HG02885 (cell line): ENCODE measurements around the gene POC1B.

ENCODE experiments used
- ATAC-seq: cut with Tn5 transposase; IDR thresholded peaks from one replicate; pipeline ENCODE4 v1.9.1; 2021; ENCODE audit warnings: mild to moderate bottlenecking; ENCODE audit not compliant: unreplicated experiment, poor library complexity

The POC1B gene

DNA sequence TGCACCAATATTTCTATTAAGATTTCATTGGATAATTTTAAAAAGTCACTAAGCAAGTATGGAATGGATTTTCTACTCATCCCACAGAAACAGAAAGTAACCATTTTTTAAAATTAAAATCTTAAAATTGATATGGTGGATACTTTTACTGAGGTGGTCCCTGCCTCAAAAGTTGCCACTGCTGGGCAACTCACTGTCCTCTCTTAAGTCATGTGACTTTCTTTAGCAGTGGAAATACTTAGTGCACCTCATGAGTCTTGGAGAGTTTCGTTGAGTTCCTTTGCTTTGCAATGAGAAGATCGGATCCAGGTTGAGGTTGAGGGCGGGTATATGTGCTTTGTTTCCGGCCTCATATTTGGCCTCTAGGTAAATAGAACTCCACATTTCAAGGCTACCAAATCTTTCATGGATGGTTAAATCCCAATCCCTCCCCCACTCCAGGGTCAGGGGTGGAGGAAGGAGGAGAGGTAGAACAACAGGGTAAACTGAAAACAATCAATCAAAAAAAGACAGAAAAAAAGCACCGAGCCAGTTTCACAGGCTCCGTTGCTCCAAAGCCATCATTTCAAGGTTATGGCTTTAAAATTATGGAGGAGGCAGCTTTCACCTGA lies 134.0 kb downstream of the POC1B start:
- ATAC-seq = no peak

- ATAC-seq = no peak
These were observed 134.8 kb downstream of the POC1B start for GRCh38 chr12:89390802-89391673.

DNA sequence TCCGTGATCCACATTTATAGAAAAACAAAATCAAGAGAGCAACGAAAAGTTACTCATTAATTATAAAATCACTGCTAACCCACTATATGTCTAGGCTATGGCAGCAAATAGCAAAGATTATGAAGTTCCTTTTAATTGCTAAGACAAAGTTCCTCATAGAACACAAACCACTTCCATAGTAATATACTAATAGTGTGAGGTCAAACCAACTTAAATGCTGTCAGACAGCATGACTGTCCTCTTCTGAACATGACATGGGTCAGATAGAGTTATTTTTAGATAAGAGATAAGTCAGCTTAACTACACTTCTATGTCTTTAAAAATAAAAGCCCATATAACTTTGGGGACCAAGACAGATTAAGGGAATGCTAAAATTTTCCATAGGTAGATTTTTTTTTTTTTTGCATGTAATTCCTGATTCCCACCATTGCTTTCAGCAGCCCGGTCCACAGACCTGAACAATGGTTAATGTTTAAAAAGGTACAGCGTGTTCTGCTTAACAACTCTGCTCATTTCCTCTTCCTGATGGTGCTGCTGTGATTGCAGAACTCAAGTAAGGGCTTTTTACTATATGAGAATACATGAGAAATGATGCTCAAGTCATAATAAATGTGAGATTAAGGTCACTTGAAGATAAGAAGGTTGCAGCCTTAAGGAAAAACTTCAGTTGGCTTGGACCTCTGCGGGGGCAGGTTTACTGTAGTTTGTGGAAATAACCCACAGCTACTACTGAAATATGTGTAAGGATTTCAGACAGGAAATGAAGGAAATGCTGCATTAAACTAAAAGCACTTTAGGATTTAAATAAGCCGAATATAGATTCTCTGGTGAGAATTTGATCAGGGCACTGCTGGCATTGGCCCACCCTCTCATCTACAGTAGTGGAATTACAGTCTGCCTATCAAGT lies 135.8 kb downstream of the POC1B start:
- no peak for ATAC-seq

DNA sequence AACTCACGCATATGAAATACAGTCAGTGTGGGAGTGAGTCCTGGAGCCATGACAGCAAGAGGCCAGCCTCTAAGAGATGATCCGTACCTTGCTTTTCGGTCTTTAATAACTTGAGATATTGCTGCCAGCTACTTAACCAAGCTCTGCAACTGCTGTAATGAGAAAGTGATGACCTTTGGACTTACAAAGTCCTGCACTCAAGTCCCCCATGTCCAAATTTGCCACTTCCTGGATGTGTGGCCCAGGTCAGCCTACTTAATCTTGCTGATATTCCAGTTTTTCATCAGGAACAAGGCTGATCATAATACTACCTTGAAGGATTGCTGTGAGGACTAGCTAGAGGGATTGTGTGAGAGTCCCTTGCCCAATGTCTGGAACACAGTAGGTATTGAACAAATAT lies 139.7 kb downstream of the POC1B start:
- ATAC-seq = no peak

DNA sequence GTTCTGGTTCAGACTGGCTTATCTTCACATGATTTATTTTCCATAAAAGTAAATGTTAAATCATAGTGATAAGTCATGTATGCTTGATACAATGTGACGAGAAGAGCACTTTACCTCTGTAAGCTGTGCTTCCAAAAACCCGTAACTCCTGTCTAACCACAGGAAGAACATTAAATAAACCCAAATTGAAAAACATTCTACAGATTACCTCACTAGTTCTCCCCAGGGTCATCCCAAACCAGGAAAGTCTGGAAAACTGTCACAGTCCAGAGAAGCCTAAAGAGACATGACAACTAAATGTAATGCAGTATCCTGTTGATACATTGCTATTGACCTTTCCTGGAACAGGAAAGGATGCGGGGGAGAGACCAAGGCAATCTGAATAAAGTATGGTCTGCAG lies 141.0 kb downstream of the POC1B start:
- no peak for ATAC-seq

GRCh38 chr12:89384050-89384758 lies 141.6 kb downstream of the POC1B start:
- ATAC-seq = no peak

DNA sequence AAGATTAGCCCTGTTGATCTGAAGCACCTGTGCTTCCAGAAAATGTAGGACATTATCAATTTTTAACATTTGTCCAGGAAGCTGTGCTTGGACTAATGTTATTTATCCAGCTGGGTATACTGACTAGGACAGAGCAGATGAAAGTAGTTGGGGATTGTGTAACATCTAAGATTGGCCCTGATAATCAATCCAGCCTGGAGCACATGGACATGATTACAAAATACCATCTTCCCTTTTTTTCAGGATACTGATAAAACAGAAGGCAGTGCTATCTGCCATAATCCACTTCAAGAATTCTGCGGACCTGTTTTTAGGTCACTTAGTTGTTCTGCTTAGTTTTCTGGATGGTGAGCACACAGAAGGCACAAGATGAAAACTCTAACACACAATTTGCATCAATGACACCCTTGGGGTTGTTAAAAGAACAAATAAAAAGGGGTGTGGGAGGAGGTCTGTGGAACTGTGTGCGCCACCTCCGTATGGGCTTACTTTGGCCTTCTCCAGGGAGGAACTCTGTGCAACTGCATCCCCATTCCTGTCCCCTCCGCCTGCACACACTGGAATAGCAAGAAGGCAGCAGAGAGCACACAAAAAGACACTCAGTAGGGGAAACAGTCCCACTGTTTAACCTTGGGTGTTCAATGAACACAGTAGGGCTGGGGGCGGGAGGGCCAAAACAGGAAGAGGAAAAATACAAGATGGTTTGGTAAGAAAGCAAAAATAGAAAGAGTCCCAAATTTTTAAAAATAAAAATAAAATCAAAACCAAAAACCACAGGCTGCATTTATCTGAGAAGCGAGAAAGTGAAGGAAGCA lies 142.4 kb downstream of the POC1B start:
- no peak for ATAC-seq

DNA sequence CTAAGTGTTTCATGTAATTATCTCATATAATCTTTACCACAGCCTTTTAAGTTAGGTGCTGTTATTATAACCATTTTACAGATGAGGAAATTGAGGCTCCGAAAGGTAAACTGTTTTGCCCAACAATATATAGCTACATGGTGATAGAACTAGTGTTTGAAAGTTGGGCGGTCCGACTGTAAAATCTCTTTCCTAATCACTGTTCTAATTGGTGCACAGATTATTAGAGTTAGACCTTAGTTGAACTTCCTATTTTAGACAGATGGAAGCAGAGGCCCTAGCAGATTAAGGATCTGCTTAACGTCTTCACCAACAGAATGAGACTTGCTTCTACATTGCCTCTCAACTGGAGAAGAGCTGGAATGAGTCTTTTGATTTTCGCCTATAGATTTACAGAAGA lies 143.5 kb downstream of the POC1B start:
- no peak for ATAC-seq

GRCh38 chr12:89379839-89380467 lies 145.9 kb downstream of the POC1B start:
- no peak for ATAC-seq

DNA sequence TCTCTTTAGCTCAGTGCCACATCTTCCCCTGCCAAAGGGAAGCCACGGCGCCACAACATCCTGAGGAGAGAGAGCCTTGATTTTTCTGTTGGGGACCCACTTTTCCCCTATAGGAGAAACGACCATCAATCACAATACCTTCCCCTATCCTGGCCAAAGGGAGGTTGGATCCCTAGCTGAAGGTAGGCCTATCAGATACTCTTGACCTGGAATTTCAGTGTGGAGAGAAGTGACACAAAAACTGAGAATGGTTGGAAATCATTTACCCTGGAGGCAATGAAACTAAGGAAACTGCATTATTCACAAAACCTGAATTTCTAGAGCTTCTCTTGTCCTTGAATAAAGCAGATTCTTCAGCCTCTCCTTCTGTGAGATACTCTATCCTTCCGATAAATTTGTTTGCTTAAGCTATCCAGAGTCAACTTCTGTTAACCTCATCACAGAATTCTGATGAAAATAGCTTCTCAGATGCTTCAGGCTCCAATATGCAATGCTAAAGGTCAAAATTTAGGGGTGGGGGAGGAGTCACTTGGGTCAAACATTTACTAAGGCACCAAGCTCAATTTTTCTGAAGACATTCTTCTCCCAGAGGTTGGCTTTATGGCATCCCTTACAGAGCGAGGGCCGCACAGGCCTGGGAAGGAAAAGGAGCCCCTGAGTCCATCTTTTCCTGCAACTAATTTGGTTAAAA lies 146.6 kb downstream of the POC1B start:
- no peak for ATAC-seq

GRCh38 chr12:89376844-89377243 lies 149.0 kb downstream of the POC1B start:
- ATAC-seq = no peak

DNA sequence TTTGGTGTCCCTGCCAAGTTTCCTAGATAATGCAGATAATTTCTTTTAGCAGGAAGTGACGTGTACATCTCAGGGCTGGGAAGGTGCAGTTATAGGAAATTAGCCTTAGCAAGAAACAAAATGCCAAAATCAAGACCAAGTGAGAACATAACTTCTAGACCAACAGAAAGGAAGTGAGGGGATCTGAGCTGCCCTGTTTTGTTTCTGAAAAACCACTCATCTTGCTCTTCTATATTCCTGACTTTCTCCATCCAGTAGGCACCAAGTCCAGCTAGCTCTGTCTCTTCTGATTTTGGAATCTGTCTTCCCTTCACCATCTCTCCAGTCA lies 149.7 kb downstream of the POC1B start:
- ATAC-seq = no peak

GRCh38 chr12:89373763-89374572 lies 151.9 kb downstream of the POC1B start:
- ATAC-seq = no peak

DNA sequence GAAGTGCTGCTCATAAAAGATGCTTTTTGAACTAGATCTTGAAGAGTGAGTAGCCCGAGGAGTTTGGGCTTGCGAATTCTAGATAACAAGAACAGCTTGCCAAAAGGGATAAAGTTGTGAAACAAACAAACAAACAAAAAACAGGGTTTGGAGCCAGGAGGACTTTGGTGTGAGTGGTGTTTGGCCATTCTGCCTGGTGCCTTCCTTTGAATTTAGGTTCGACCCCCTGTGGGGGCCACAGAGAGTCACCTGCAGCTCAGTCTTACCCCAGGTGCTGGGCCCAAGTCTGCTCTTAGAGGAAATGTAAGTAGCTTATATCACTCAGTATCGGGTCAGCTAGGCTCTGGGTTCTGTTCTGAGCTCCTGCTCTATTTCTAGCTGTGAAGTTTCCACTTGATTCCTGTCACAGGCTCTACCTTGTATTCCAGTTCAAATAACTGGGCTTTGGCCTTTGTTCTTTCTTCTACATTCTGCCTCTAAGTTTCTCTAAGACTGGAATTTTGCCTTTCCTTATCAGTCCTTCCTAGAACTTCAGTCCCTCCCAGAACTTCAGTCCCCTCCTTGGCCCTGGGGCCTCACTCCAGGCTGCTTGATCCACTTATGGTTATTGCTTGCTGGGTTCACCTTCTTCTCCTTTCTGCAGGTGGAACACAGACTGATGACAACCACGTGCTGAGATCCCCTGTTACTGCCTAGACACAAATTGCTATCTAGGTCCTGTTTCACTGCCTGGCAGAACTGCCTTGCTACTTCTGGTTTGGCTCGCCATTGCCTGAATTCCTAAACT lies 153.1 kb downstream of the POC1B start:
- ATAC-seq = no peak

DNA sequence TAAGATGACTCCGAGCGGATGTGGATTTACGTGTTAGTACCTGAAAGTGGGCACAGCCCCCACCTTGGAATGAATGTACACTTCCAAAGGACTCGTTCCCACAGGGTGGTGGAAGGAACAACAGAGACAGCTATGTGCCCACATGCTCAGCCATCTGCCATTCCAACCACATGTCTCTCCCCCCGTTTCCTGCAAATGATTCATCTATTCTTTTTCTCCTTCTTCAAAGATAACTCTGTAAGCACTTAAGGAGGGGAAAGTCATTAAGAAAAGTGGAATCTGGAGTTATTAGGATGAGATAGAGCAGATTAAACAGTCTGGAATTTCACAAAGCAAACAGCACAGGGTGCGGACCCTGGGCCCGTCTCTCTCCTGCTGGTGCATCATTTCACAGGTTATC lies 155.0 kb downstream of the POC1B start:
- no peak for ATAC-seq

GRCh38 chr12:89370421-89370831 lies 155.4 kb downstream of the POC1B start:
- ATAC-seq = no peak
